GM21529 (cell line): Measurements from ENCODE around the gene GART.
"Not testable (repeated sequence)": the region's sequence is repeated elsewhere in the genome, so short reads cannot be mapped to it uniquely, and the experiment has no call there.

Experiments used
- ATAC-seq: cut with Tn5 transposase; IDR thresholded peaks from one replicate; pipeline ENCODE4 v1.9.1; 2021; ENCODE audit not compliant: unreplicated experiment

Gene GART

GRCh38 chr21:33541756-33542639, at the start of gene GART:
GART (minus strand) TSS chr21:33542117; CDS start chr21:33539315, 2,802 bp downstream.
- peak; percentile 55 for ATAC-seq

GRCh38 chr21:33588485-33589335, 46.8 kb upstream of the GART start, which contains the start of gene DONSON:
DONSON (minus strand) TSS chr21:33588684; CDS start chr21:33588641, 43 bp downstream.
- peak; percentile 87 for ATAC-seq

GRCh38 chr21:33587792-33588484, 46.0 kb upstream of the GART start:
- ATAC-seq = peak; percentile 28

- no peak for ATAC-seq
Measured at GRCh38 chr21:33586927-33587326, 45.0 kb upstream of the GART start.

- no peak for ATAC-seq
Measured at GRCh38 chr21:33584455-33584854, 42.5 kb upstream of the GART start.

- ATAC-seq = no peak
Measured at GRCh38 chr21:33578959-33579542, 37.1 kb upstream of the GART start.

GRCh38 chr21:33578214-33578613, 36.3 kb upstream of the GART start:
- no peak for ATAC-seq

GRCh38 chr21:33576741-33577141, 34.8 kb upstream of the GART start:
- not testable (repeated sequence) for ATAC-seq

GRCh38 chr21:33572350-33572749, 30.4 kb upstream of the GART start:
- ATAC-seq = no peak

GRCh38 chr21:33569991-33570390, 28.1 kb upstream of the GART start:
- no peak for ATAC-seq

GRCh38 chr21:33568448-33568847, 26.5 kb upstream of the GART start:
- no peak for ATAC-seq

GRCh38 chr21:33567914-33568313, 26.0 kb upstream of the GART start:
- ATAC-seq = no peak

- ATAC-seq = no peak
Measured at GRCh38 chr21:33566514-33566913, 24.6 kb upstream of the GART start.

- ATAC-seq = no peak
Measured at GRCh38 chr21:33562389-33562788, 20.5 kb upstream of the GART start.

GRCh38 chr21:33561373-33561772, 19.5 kb upstream of the GART start:
- no peak for ATAC-seq

- no peak for ATAC-seq
Measured at GRCh38 chr21:33560965-33561364, 19.0 kb upstream of the GART start.

GRCh38 chr21:33559813-33560212, 17.9 kb upstream of the GART start:
- ATAC-seq = no peak

- no peak for ATAC-seq
Measured at GRCh38 chr21:33558777-33559421, 17.0 kb upstream of the GART start.

GRCh38 chr21:33557447-33557846, 15.5 kb upstream of the GART start:
- ATAC-seq = no peak

GRCh38 chr21:33554982-33555344, 13.0 kb upstream of the GART start:
- ATAC-seq = no peak
